ENCODE measurements around the gene LRCH2.
"Not testable (repeated sequence)": the region's sequence is repeated elsewhere in the genome, so short reads cannot be mapped to it uniquely, and the experiment has no call there.

LRCH2 gene, protein sequence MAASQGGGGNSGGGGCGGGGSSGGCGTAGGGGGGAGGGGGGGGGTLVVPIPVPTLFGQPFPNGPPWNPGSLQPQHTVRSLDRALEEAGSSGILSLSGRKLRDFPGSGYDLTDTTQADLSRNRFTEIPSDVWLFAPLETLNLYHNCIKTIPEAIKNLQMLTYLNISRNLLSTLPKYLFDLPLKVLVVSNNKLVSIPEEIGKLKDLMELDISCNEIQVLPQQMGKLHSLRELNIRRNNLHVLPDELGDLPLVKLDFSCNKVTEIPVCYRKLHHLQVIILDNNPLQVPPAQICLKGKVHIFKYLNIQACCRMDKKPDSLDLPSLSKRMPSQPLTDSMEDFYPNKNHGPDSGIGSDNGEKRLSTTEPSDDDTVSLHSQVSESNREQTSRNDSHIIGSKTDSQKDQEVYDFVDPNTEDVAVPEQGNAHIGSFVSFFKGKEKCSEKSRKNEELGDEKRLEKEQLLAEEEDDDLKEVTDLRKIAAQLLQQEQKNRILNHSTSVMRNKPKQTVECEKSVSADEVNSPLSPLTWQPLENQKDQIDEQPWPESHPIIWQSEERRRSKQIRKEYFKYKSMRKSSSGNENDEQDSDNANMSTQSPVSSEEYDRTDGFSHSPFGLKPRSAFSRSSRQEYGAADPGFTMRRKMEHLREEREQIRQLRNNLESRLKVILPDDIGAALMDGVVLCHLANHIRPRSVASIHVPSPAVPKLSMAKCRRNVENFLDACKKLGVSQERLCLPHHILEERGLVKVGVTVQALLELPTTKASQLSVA

GRCh38 chrX:115233497-115234455 lies at the start of gene LRCH2:
TSS of gene LRCH2 (minus strand) at chrX:115234096. CDS start at chrX:115234041, 55 bp downstream.
- DNase-seq: no peak

- DNase-seq: no peak
Observed at GRCh38 chrX:115269051-115269683, 35.3 kb upstream of the LRCH2 start.

DNA sequence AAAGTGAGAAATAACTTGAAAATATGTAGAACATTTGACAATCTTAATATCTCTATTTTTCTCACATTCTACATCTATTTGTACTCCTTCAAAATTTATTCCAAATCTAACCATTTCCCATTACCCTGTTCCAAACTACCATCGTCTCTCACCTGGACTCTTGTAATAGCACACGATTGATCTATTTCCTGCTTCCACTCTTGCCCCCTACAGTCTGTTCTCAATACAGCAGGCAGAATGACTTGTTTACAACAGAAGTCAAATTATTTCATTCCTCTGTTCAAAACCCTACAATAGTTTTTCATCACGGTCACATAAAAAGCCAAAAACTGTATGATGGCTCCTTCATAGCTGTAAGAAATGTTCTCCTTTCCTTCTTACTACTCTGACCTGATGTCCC lies 34.5 kb upstream of the LRCH2 start:
- DNase-seq: no peak

DNA sequence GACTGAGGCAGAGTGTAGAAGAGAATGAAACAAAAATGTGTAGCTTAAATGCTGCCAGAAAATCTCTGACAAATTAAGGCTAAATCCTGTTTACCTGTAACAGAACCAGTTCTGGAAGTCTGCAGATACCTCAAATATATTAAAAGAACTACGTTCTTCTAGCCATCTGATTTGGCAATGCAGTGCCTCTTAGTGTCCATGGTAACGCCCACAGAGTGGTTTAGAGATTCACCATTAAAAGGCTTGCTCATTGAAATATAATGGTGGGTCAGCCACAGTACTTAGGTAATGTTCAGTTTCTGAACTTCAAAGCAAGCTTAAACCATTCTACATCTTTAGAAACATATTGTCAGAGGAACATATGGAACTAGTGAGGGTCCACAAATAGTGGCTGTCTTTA lies 32.4 kb upstream of the LRCH2 start:
- no peak for DNase-seq

GRCh38 chrX:115264009-115264408 lies 30.1 kb upstream of the LRCH2 start:
- DNase-seq: no peak

DNA sequence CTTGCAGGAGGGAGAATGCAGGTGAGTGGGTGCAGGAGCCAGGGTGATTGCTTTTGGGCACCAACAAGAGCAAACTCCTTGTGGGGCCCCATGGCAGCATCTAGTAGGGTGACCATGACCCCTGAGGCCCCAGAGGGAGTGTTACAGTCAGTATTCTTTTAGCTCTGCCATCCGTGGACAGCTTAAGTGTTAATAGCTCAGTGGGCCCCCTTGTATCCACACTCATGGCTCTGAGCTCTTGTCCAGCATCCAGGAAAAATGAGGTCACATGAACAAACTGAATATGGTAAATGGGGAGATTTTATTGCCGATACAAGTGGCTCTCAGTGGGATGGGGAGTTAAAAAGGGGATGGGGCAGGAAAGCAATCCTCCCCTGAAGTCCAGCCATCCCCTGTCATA lies 27.3 kb upstream of the LRCH2 start:
- DNase-seq: no peak

DNA sequence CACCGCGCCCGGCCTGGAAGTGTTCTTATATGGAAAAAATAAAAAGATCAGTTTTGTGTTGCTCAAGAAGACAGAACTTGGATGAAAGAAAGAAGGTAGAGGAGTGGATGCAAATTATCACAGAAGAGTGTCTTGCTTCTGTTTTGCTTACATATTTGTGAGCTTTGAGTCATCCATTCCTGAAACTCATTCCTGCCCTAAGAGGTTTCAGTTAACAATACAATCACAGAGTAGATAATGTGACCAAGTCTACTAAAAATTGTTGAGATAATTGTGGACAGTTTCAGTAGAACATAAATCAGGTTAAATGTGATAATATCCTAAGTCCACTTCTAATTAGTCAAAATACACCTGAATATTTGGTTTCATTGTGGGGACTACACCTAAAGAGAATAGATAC lies 26.4 kb upstream of the LRCH2 start:
- DNase-seq: no peak

DNA sequence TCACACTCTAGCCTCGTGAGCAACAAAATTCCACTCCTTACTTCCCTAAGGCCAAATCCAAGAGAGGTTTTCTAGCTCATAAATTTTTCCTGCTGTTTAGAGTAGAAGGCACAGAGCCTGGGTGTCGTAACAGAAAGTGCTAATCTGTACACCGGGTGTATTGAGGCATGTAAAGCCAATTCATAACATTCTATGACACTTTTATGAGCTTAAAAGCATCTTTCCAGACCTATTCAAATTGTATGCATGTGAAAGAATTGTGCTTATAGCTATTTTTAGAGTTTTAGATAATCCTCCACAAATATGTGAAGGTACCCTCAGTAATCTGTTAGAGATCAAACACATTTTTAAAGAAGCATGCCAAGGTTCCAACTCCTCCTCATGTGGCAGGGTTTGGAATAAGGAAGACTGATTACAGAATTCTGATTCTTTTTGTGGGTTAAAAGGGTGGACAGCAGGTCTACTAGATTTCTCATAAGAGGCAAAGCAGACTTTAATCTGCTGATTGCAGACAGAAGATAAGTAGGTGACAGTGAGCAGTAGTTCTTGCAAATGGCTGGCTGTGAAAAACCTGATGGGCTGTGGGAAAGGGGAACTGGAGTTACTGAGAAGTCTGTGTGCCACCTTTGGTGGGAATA lies 25.5 kb upstream of the LRCH2 start:
- DNase-seq: no peak

DNA sequence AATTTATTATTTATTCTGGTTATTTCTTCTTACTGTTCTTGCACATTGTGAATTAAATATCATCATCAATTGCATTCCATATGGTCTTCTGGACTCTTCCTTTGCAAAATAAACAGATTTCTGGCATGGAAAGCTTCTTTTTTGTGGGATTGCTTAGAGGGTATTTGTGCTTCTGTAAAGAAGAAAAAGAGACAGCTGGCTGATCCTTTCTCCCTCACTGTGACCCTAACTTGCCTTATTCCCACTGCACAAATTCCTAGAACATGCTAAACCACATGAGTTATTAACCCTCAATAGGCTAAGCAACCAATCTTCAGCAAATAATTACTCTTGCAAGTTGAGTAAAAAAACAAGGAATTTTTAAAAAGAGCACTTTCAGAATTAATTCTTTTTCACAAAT lies 23.8 kb upstream of the LRCH2 start:
- no peak for DNase-seq

GRCh38 chrX:115255003-115255402 lies 21.1 kb upstream of the LRCH2 start:
- no peak for DNase-seq

DNA sequence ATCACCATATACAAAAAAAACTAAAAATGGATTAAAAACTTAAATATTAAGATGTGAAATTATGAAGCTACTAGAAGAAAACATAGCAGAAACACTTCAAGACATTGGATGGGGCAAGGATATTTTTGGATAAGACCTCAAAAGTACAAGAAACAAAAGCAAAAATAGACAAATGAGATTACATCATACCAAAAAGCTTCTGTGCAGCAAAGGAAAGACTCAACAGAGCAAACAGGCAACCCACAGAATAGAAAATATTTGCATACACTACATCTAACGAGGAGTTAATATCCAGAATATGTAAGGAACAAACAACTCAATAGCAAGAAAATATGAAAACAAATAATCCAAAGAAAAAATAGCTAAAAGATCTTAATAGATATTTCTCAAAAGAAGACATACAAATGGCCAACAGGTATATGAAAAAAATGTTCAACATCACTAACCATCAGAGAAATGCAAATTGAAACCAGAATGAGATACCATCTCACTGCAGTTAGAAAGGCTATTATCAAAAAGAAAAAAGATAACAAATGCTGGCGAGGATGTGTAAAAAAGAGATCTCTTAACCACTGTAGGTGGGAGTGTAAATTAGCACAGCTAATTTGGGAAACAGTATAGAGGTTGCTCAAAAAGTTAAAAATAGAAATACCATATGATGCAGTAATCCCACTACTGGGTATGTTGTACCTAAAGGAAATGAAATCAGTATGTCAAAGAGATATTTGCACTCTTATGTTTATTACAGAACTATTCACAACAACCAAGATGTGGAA lies 17.8 kb upstream of the LRCH2 start:
- DNase-seq: no peak

- DNase-seq: no peak
Observed at GRCh38 chrX:115237056-115237455, 3.2 kb upstream of the LRCH2 start.

- no peak for DNase-seq
Observed at GRCh38 chrX:115236560-115236959, 2.7 kb upstream of the LRCH2 start.

- DNase-seq: no peak
Observed at GRCh38 chrX:115234461-115234860, 565 bp upstream of the LRCH2 start.

- no peak for DNase-seq
Observed at GRCh38 chrX:115232933-115233496, 881 bp downstream of the LRCH2 start.

DNA sequence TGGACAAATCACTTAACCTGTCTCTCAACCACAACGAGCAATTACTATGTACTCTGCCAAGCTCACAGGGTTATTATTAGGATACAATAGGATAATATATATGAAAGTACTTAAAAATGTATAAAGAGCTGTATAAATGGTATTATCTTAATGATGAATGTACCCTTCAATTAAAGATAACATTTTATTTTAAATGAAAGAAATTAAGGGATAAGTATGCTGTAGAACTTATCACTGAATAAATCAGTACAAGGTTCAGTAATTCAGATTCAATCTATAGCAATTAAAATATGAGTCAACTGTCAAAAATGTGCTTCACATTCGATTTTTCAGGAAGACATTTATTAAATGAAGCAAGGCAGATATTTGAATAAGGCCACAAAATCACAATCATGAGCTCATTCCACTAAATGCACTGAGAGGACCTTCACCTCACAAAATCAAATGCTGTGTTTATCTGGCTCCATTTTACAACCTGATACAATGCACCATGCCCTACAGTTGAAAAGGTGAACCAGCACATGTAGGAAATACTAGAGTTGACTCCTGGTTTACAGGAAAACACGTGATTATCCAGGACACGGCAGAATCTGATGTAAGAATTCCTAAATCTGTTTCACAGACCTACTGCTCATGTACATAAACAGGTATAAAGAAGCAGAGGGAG lies 4.4 kb downstream of the LRCH2 start:
- no peak for DNase-seq

DNA sequence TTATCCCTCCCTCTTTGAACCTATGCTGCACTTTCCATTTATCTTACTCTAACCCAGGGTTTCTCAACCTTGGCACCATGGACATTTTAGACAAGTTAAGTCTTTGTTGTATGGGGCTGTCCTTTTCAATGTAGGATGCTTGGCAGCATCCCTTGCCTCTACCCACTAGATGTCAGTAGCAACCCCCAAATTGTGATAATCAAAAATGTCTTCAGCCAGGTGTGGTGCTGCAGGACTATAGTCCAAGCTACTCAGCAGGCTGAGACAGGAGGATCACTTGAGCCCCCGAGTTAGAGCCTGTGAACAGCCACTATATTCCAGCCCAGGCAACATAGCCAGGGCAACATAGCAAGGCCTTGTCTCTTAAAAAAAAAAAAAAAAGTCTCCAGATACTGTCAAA lies 7.0 kb downstream of the LRCH2 start:
- no peak for DNase-seq

- DNase-seq: not testable (repeated sequence)
Observed at GRCh38 chrX:115217346-115217745, 16.6 kb downstream of the LRCH2 start.

DNA sequence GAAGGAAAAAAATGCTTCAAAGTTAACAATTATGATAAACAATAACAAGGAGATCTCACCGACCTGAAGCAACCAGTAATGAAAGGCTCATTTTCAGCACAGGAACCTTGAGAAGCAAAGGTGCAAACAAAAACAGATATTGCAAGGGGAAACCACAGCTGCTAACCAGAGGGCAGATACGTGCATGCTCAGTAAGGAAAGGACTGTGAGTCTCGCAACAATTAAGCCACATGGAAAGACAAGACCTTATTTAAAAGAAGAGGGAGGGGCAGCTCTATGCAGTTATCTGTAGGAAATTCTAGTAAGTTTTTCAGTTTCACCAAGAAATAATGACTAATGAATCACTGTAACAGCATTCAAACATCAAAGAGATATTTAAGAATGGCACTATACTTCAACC lies 19.3 kb downstream of the LRCH2 start:
- no peak for DNase-seq

DNA sequence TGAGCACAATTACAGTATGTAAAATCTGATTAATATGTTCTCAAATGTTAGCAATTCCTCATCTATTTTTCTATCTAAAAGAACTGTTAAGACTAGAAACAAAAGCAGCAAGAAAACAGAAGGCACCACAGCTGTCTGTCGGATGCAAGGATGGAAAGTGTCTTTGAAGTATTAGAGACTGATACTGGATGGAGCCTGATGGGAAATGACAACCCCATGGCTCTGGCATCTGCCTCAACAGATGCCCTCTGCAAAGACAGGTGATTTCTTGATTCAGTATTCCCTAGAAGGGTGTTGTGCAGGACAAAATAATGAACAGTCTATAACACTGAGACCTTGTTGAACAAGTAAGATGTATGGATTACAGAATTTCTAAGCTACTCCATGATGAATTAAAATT lies 19.7 kb downstream of the LRCH2 start:
- no peak for DNase-seq
